ENCODE data around the gene TMEM203.

TMEM203 gene

DNA sequence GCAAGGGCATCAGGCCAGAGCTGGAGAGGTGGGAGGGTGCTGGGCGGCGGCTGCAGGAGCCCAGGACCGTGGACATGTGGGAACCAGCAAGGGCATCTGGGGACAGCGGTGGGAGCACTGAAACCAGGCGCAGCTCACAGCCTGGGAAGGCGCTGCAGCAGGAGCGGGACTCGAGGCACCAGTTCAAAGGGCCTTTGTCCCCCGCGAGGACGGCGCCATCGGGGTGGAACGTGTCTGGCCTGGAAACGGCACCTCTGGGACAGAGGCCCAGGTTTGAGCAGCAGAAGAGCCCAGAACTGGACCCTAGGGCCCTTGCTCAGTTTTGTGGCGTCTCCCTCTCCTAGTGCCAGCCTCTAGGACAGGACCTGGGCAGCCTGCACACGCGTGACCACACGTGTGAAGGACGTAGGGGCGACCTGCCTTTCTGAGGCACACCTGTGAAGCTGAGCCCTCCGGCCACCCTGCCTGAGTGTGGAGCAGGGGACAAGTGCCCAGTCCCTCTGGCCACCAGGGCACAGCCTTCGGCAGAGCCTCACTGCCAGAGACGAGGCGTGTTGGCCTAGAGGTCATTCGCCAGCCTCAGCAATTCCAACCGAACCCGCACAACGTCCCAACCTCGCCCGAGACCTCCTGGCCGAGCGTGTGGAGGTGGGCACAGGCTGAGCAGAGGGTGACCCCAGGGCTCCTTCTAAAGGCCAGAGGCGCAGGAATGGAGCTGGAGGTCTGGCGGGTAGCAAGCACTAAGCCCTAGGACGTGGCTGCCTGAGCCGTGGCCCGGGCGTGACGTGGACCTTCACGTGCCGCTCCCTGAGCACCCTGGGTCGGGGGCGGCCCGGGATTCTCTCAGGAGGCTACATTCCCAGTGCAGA is 31.4 kb downstream of the TMEM203 start:
- H3K4me2 ChIP-seq (ENCODE audit: low read length), result no peak overlapping the region
- H3K79me2 ChIP-seq, result no peaks in the 10 kb centered on the region
- H3K27me3 ChIP-seq (ENCODE audit: control insufficient read depth, insufficient read depth, low read length), result peaks cover 4% of the 10 kb centered on the region
- H3K9me3 ChIP-seq (ENCODE audit: control insufficient read depth, low read length), result no peaks in the 10 kb centered on the region
- no peaks in the 10 kb centered on the region for H3K4me1 ChIP-seq
- H3K4me3 ChIP-seq (ENCODE audit: low read depth, low read length), result no peak overlapping the region
- H3K27ac ChIP-seq, result no peak overlapping the region
- TF ChIP-seq, protein P1, sequence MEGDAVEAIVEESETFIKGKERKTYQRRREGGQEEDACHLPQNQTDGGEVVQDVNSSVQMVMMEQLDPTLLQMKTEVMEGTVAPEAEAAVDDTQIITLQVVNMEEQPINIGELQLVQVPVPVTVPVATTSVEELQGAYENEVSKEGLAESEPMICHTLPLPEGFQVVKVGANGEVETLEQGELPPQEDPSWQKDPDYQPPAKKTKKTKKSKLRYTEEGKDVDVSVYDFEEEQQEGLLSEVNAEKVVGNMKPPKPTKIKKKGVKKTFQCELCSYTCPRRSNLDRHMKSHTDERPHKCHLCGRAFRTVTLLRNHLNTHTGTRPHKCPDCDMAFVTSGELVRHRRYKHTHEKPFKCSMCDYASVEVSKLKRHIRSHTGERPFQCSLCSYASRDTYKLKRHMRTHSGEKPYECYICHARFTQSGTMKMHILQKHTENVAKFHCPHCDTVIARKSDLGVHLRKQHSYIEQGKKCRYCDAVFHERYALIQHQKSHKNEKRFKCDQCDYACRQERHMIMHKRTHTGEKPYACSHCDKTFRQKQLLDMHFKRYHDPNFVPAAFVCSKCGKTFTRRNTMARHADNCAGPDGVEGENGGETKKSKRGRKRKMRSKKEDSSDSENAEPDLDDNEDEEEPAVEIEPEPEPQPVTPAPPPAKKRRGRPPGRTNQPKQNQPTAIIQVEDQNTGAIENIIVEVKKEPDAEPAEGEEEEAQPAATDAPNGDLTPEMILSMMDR (IDR thresholded peaks at IDR 0.05), result no peak
- H3K36me3 ChIP-seq (ENCODE audit: control insufficient read depth, insufficient read depth, low read length), result no peaks in the 10 kb centered on the region
- no peak overlapping the region for H2AFZ ChIP-seq
- no peak overlapping the region for H3K9ac ChIP-seq

- Histone ChIP-seq H3K4me2 (ENCODE audit: low read length) (no peak overlapping the region), H3K36me3 (ENCODE audit: control insufficient read depth, insufficient read depth, low read length) (no peaks in the 10 kb centered on the region), H2AFZ (no peak overlapping the region), H3K9me3 (ENCODE audit: control insufficient read depth, low read length) (no peaks in the 10 kb centered on the region), H3K4me3 (ENCODE audit: low read depth, low read length) (no peak overlapping the region), H3K79me2 (no peaks in the 10 kb centered on the region), H3K27me3 (ENCODE audit: control insufficient read depth, insufficient read depth, low read length) (peaks cover 4% of the 10 kb centered on the region), H3K27ac (no peak overlapping the region), H3K4me1 (no peaks in the 10 kb centered on the region), H3K9ac (no peak overlapping the region)
- TF ChIP-seq, protein P1 (IDR thresholded peaks at IDR 0.05), result no peak
These were observed 32.3 kb downstream of the TMEM203 start for GRCh38 chr9:137172901-137173795.

DNA sequence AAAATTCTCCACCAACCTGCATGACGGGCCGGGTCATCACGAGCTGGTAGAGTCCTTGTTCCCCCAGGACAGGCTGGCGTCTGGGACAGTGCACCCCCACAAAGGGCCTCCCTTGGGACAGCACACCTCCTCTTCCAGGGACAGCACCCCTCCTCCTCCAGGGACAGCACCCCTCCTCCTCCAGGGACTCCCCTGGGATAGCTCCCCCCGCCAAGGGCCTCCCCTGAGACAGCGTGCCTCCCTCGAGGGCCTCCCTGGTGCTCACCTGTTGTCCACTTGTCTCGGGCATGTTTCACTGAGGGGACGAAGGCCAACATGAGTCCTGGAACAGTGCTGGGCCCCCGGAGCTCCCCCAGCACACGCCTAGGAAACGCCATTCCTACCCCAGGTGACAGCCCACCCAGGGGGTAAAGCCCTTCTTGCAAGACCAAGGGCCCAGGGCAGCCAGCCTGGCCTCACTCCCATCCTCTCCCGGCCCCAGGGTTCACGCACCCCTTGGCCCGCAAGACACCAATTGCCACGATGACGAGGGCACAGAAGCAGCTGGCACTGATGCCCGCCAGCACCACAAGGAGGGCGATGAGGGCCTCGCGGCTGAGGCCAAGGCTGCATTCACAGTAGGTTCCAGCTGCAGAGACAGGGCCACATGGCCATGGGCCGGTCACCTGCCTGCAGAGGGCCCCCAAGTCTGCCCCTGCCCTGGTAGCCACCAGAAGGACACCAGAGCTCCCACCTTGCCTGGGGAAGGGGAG is 34.1 kb downstream of the TMEM203 start:
- Histone ChIP-seq H3K27me3 (ENCODE audit: control insufficient read depth, insufficient read depth, low read length) (peaks cover 12% of the 10 kb centered on the region), H3K4me3 (ENCODE audit: low read depth, low read length) (no peak overlapping the region), H3K9me3 (ENCODE audit: control insufficient read depth, low read length) (no peaks in the 10 kb centered on the region), H3K4me2 (ENCODE audit: low read length) (no peak overlapping the region), H3K9ac (no peak overlapping the region), H3K36me3 (ENCODE audit: control insufficient read depth, insufficient read depth, low read length) (no peaks in the 10 kb centered on the region), H3K79me2 (no peaks in the 10 kb centered on the region), H3K27ac (no peak overlapping the region), H2AFZ (no peak overlapping the region), H3K4me1 (no peaks in the 10 kb centered on the region)
- TF ChIP-seq, protein P1 (IDR thresholded peaks at IDR 0.05), result no peak

- no peaks in the 10 kb centered on the region for H3K36me3 ChIP-seq (ENCODE audit: control insufficient read depth, insufficient read depth, low read length)
- no peaks in the 10 kb centered on the region for H3K4me1 ChIP-seq
- no peak overlapping the region for H3K9ac ChIP-seq
- H3K4me3 ChIP-seq (ENCODE audit: low read depth, low read length), result no peak overlapping the region
- TF ChIP-seq, protein P1 (IDR thresholded peaks at IDR 0.05), result no peak
- no peak overlapping the region for H3K27ac ChIP-seq
- H3K79me2 ChIP-seq, result no peaks in the 10 kb centered on the region
- no peak overlapping the region for H2AFZ ChIP-seq
- peaks cover 12% of the 10 kb centered on the region for H3K27me3 ChIP-seq (ENCODE audit: control insufficient read depth, insufficient read depth, low read length)
- H3K9me3 ChIP-seq (ENCODE audit: control insufficient read depth, low read length), result no peaks in the 10 kb centered on the region
- H3K4me2 ChIP-seq (ENCODE audit: low read length), result no peak overlapping the region
These were observed 34.8 kb downstream of the TMEM203 start for GRCh38 chr9:137170486-137171148.
